HepG2 (cell line): ENCODE data around the gene IFNAR2. TPM values are rescaled to one million over a fixed set of nuclear protein-coding genes. Genes with fewer than 3 reads are reported as not detected.

Source experiments
- KLF6 ChIP-seq: IDR thresholded peaks from 2 replicates; pipeline ENCODE4 v1.8.0; 2016; ENCODE audit warnings: missing biosample characterization, missing genetic modification reagents
- MAZ ChIP-seq, 2 experiments: sonication (generic) in 1 of 2; formaldehyde crosslinking in 1 of 2; IDR thresholded peaks; 2 replicates each; pipeline versions ENCODE4 v1.5.0 to v1.6.1; 2012 to 2020; ENCODE audit warnings: low read depth in 2 of 2, mild to moderate bottlenecking in 2 of 2, borderline replicate concordance in 1 of 2, improper control_type of control experiment in 1 of 2, low read length in 1 of 2, missing genetic modification reagents in 1 of 2, moderate library complexity in 1 of 2
- MXD4 ChIP-seq: IDR thresholded peaks from 2 replicates; pipeline ENCODE4 v1.6.1; 2016; ENCODE audit warnings: mild to moderate bottlenecking, missing biosample characterization, missing genetic modification reagents
- PAWR ChIP-seq: sonication (generic); formaldehyde crosslinking; IDR thresholded peaks from 2 replicates; pipeline ENCODE4 v1.4.0; 2020; ENCODE audit warnings: missing genetic modification reagents, mild to moderate bottlenecking, borderline replicate concordance
- RAD51 ChIP-seq: fragments of 450-650 bp; IDR thresholded peaks from 2 replicates; pipeline ENCODE4 v1.6.1; 2016; ENCODE audit warnings: borderline replicate concordance
- SCMH1 ChIP-seq: sonication (generic); formaldehyde crosslinking; IDR thresholded peaks from 2 replicates; pipeline ENCODE4 v1.9.0; 2021; ENCODE audit warnings: missing genetic modification reagents, mild to moderate bottlenecking, borderline replicate concordance
- SMARCC2 ChIP-seq: fragments of 450-650 bp; IDR thresholded peaks from 2 replicates; pipeline ENCODE4 v1.6.1; 2017; ENCODE audit warnings: antibody characterized with exemption, mild to moderate bottlenecking
- SP2 ChIP-seq: sonication (generic); formaldehyde crosslinking; IDR thresholded peaks from 2 replicates; pipeline ENCODE4 v1.5.1; 2020; ENCODE audit warnings: mild to moderate bottlenecking, missing genetic modification reagents
- SSRP1 ChIP-seq: IDR thresholded peaks from 2 replicates; pipeline ENCODE4 v1.6.1; 2016; ENCODE audit warnings: control low read depth
- ZFP36L1 ChIP-seq: sonication (generic); formaldehyde crosslinking; IDR thresholded peaks from 2 replicates; pipeline ENCODE4 v1.8.0; 2022; ENCODE audit warnings: mild to moderate bottlenecking, missing genetic modification reagents, moderate library complexity
- ZNF34 ChIP-seq: sonication (generic); formaldehyde crosslinking; IDR thresholded peaks from 2 replicates; pipeline ENCODE4 v1.4.0; 2020; ENCODE audit warnings: mild to moderate bottlenecking, missing genetic modification reagents, borderline replicate concordance
- ZNF510 ChIP-seq: sonication (generic); formaldehyde crosslinking; IDR thresholded peaks from 2 replicates; pipeline ENCODE4 v1.4.0; 2020; ENCODE audit warnings: low read depth, mild to moderate bottlenecking, missing genetic modification reagents
- ZNF562 ChIP-seq: sonication (generic); formaldehyde crosslinking; IDR thresholded peaks from 2 replicates; pipeline ENCODE4 v1.8.0; 2022; ENCODE audit warnings: missing genetic modification reagents, borderline replicate concordance
- ZNF660 ChIP-seq: sonication (generic); formaldehyde crosslinking; IDR thresholded peaks from 2 replicates; pipeline ENCODE4 v1.5.1; 2020; ENCODE audit warnings: mild to moderate bottlenecking, low read depth, missing genetic modification reagents, borderline replicate concordance
- polyA plus RNA-seq, 8 experiments: library from polyadenylated mRNA; depleted of rRNA in 3 of 8; stranded (reverse) in 7 of 8; unstranded in 1 of 8; fragments of >200 nt; fragmentation: Illumina TruSeq in 4 of 8; extraction: Trizol in 4 of 8; gene quantifications; 2 replicates each; pipeline versions ENCODE4 v1.2.1 to v1.2.3, GENCODE V29; 2011 to 2016; ENCODE audit warnings: low read depth in 4 of 8, missing spikeins in 1 of 8, mixed read lengths in 1 of 8; ENCODE audit not compliant: insufficient read depth in 1 of 8
- total RNA-seq, 5 experiments: library from RNA; depleted of rRNA; stranded (reverse); fragments of >200 nt; fragmentation: Illumina TruSeq; extraction: Trizol; gene quantifications; 2 replicates each; pipeline ENCODE4 v1.2.3, GENCODE V29; 2016; ENCODE audit warnings: low read depth in 1 of 5
- TF ChIP-seq, protein P1 (sequence below): sonication (generic); formaldehyde crosslinking; IDR thresholded peaks from one replicate; pipeline ENCODE4 v1.5.1; 2020; ENCODE audit warnings: mild to moderate bottlenecking, missing genetic modification reagents; ENCODE audit errors: not compliant biosample characterization
- TF ChIP-seq, protein P2 (sequence below): sonication (generic); formaldehyde crosslinking; IDR thresholded peaks from 2 replicates; pipeline ENCODE4 v1.8.0; 2022; ENCODE audit warnings: missing genetic modification reagents, low read depth, mild to moderate bottlenecking, borderline replicate concordance
- TF ChIP-seq, protein P3 (sequence below): sonication (generic); formaldehyde crosslinking; IDR thresholded peaks from 2 replicates; pipeline ENCODE4 v1.4.0; 2020; ENCODE audit warnings: missing genetic modification reagents
- TF ChIP-seq, protein P4 (sequence below): sonication (generic); formaldehyde crosslinking; IDR thresholded peaks from 2 replicates; pipeline ENCODE4 v1.4.0; 2020; ENCODE audit warnings: low read depth, mild to moderate bottlenecking, missing genetic modification reagents

The IFNAR2 gene
- total and polyA plus RNA-seq, 2 of the 13 experiments (the other 11 are each of a cell fraction or from before 2014, with no cell fraction given): 5.1 to 24.1 TPM

DNA sequence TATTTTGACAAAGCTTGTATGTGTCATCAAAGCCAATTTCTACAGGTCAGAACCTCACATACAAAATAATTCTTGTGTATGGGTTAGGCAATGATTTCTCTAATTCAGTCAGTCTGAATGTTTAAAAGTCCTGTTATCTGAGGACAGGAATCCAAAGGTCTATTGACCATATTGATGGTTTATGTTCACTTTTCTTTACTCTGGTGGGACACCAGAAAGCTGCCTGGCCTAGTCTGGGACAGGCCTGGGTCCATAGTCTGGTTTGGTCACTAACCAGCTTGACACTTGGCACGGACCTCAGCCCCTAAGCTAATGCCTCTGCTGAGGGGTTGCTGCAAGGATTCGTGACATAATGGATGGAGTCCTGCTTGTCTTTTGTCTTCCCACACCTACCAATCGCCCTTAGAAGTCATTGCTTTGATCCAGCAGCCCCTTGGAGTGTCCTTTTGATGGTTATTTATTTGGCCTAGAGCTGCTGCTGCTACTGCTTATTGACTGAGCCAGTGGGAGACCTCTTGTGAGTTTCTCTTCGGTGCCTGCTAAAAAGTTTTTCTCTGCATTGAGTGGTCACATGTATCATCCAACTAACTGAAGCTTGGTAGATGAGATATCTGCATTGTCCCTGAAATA lies 15.7 kb downstream of the IFNAR2 start (continued):
- TF ChIP-seq, protein P1, sequence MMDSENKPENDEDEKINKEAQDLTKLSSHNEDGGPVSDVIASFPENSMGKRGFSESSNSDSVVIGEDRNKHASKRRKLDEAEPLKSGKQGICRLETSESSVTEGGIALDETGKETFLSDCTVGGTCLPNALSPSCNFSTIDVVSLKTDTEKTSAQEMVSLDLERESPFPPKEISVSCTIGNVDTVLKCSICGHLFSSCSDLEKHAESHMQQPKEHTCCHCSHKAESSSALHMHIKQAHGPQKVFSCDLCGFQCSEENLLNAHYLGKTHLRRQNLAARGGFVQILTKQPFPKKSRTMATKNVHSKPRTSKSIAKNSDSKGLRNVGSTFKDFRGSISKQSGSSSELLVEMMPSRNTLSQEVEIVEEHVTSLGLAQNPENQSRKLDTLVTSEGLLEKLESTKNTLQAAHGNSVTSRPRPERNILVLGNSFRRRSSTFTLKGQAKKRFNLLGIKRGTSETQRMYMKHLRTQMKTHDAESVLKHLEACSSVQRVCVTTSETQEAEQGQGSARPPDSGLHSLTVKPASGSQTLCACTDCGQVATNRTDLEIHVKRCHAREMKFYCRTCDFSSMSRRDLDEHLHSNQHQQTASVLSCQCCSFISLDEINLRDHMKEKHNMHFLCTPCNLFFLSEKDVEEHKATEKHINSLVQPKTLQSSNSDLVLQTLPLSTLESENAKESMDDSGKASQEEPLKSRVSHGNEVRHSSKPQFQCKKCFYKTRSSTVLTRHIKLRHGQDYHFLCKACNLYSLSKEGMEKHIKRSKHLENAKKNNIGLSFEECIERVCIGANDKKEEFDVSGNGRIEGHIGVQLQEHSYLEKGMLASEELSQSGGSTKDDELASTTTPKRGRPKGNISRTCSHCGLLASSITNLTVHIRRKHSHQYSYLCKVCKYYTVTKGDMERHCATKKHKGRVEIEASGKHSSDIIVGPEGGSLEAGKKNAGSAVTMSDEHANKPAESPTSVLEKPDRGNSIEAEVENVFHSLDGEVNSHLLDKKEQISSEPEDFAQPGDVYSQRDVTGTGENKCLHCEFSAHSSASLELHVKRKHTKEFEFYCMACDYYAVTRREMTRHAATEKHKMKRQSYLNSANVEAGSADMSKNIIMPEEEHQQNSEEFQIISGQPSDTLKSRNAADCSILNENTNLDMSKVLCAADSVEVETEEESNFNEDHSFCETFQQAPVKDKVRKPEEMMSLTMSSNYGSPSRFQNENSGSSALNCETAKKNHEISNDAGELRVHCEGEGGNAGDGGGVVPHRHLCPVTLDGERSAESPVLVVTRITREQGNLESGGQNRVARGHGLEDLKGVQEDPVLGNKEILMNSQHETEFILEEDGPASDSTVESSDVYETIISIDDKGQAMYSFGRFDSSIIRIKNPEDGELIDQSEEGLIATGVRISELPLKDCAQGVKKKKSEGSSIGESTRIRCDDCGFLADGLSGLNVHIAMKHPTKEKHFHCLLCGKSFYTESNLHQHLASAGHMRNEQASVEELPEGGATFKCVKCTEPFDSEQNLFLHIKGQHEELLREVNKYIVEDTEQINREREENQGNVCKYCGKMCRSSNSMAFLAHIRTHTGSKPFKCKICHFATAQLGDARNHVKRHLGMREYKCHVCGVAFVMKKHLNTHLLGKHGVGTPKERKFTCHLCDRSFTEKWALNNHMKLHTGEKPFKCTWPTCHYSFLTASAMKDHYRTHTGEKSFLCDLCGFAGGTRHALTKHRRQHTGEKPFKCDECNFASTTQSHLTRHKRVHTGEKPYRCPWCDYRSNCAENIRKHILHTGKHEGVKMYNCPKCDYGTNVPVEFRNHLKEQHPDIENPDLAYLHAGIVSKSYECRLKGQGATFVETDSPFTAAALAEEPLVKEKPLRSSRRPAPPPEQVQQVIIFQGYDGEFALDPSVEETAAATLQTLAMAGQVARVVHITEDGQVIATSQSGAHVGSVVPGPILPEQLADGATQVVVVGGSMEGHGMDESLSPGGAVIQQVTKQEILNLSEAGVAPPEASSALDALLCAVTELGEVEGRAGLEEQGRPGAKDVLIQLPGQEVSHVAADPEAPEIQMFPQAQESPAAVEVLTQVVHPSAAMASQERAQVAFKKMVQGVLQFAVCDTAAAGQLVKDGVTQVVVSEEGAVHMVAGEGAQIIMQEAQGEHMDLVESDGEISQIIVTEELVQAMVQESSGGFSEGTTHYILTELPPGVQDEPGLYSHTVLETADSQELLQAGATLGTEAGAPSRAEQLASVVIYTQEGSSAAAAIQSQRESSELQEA (CRISPR knock-in tag): no peak
- TF ChIP-seq SSRP1 (no peak), ZNF660 (CRISPR knock-in tag) (no peak), ZNF34 (no peak), MAZ (IDR thresholded peaks at IDR 0.05; ENCODE audit: borderline replicate concordance, low read depth, low read length) (no peak), MAZ (CRISPR knock-in tag; IDR thresholded peaks at IDR 0.05; ENCODE audit: low read depth) (no peak), ZFP36L1 (no peak), SP2 (no peak), ZNF562 (CRISPR knock-in tag) (no peak), SMARCC2 (no peak), PAWR (CRISPR knock-in tag) (no peak), SCMH1 (CRISPR knock-in tag) (no peak), ZNF510 (CRISPR knock-in tag) (no peak), MXD4 (no peak), KLF6 (CRISPR knock-in tag) (no peak), RAD51 (no peak)
- TF ChIP-seq, protein P2, sequence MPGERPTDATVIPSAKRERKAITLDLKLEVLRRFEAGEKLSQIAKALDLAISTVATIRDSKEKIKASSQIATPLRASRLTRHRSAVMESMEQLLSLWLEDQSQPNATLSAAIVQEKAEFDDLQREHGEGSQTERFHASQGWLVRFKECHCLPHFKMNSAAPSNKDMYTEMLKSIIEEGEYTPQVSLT: no peak
- TF ChIP-seq, protein P3, sequence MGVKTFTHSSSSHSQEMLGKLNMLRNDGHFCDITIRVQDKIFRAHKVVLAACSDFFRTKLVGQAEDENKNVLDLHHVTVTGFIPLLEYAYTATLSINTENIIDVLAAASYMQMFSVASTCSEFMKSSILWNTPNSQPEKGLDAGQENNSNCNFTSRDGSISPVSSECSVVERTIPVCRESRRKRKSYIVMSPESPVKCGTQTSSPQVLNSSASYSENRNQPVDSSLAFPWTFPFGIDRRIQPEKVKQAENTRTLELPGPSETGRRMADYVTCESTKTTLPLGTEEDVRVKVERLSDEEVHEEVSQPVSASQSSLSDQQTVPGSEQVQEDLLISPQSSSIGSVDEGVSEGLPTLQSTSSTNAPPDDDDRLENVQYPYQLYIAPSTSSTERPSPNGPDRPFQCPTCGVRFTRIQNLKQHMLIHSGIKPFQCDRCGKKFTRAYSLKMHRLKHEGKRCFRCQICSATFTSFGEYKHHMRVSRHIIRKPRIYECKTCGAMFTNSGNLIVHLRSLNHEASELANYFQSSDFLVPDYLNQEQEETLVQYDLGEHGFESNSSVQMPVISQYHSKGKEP (CRISPR knock-in tag): no peak
- TF ChIP-seq, protein P4, sequence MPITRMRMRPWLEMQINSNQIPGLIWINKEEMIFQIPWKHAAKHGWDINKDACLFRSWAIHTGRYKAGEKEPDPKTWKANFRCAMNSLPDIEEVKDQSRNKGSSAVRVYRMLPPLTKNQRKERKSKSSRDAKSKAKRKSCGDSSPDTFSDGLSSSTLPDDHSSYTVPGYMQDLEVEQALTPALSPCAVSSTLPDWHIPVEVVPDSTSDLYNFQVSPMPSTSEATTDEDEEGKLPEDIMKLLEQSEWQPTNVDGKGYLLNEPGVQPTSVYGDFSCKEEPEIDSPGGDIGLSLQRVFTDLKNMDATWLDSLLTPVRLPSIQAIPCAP (CRISPR knock-in tag): no peak
